Heart left ventricle (tissue), 13 donors: ENCODE data around the gene LSM12.

ENCODE experiments used
- CTCF ChIP-seq, 12 donors: fragments of 200-600 bp; sonication (generic) in 4 of 12; IDR thresholded peaks; one replicate each; pipeline versions ENCODE4 v1.5.0 to v1.8.0; 2018 to 2022; ENCODE audit warnings: antibody characterized with exemption in 12 of 12, mild to moderate bottlenecking in 5 of 12
- POLR2A ChIP-seq, 2 donors: fragments of 450-650 bp; IDR thresholded peaks; one replicate each; pipeline ENCODE4 v1.6.1; 2017; ENCODE audit warnings: antibody characterized with exemption in 2 of 2, mild to moderate bottlenecking in 2 of 2, moderate library complexity in 2 of 2
- donor health status: ischemic (EF 13 %, LVEDD 7.1; RV severe dilation, severe dysfunction).
- donor health status: DM: no; HTN: yes; CAD: no.
- donor health status: DM: no; HTN: no; CAD: no.
- donor health status: ischemic (EF 25% LVEDD 6.9; RV normal size, moderate dysfunction).
- donor health status: ischemic (EF 25% LVEDD 5.7; RV mildly dilated, moderate dysfunction).
- donor health status: ischemic (EF 35%, LVEDD 5.7; RV mildly dilated, moderate dysfunction).
- donor health status: nonischemic (EF 11% LVEDD 7.7; RV severe dilation, severe dysfunction).
- donor health status: DM: yes; HTN: yes; CAD: no.
- donor health status: PGD.
- donor health status: ischemic (EF 29% LVEDD 5.4; RV normal size, mild dysfunction).
- donor health status: nonischemic (EF 23%, LVEDD 6.1; RV moderate dilation, normal function).

GRCh38 chr17:44002141-44002848, 64.2 kb downstream of the LSM12 start:
- no peak for TF ChIP-seq CTCF (IDR thresholded peaks at IDR 0.05)
- TF ChIP-seq POLR2A (IDR thresholded peaks at IDR 0.05), result no peak
